Neural cell (in vitro differentiated cells): Measurements from ENCODE around the gene SACS. TPM values are rescaled to one million over a fixed set of nuclear protein-coding genes. Genes with fewer than 3 reads are reported as not detected.

Experiments
- H2AFZ ChIP-seq: fragments of 200-600, 300-800 bp; sonication (generic), shearing (Covaris generic); 2 replicates; pipeline ENCODE4 v1.6.0; 2014; ENCODE audit warnings: low read depth, mild to moderate bottlenecking, antibody characterized with exemption, low read length, moderate library complexity
- H3F3A ChIP-seq: fragments of 200-600 bp; shearing (Covaris generic); 2 replicates; pipeline ENCODE4 v1.6.1; 2016; ENCODE audit warnings: mild to moderate bottlenecking, moderate library complexity, mixed read lengths, antibody characterized with exemption, low read length; ENCODE audit not compliant: insufficient read depth, poor library complexity, severe bottlenecking
- H3K27ac ChIP-seq: fragments of 200-600, 300-800 bp; sonication (generic), shearing (Covaris generic); 2 replicates; pipeline ENCODE4 v1.5.1; 2014; ENCODE audit warnings: mild to moderate bottlenecking, low read length, moderate library complexity
- H3K27me3 ChIP-seq: fragments of 300-800, 200-600 bp; sonication (generic), shearing (Covaris generic); 2 replicates; pipeline ENCODE4 v1.6.0; 2014; ENCODE audit warnings: mild to moderate bottlenecking, low read depth, low read length, moderate library complexity; ENCODE audit not compliant: insufficient read depth
- H3K36me3 ChIP-seq: fragments of 300-800, 200-600 bp; sonication (generic), shearing (Covaris generic); 2 replicates; pipeline ENCODE4 v1.5.1; 2014; ENCODE audit warnings: mild to moderate bottlenecking, antibody characterized with exemption, low read length, moderate library complexity; ENCODE audit not compliant: insufficient read depth
- H3K4me2 ChIP-seq: fragments of 300-800, 200-600 bp; sonication (generic), shearing (Covaris generic); 2 replicates; pipeline ENCODE4 v1.6.0; 2014; ENCODE audit warnings: mild to moderate bottlenecking, low read length
- H3K4me3 ChIP-seq: fragments of 300-800, 200-600 bp; sonication (generic), shearing (Covaris generic); 2 replicates; pipeline ENCODE4 v1.5.1; 2014; ENCODE audit warnings: mild to moderate bottlenecking, low read length, moderate library complexity
- H3K79me2 ChIP-seq: fragments of 200-600 bp; shearing (Covaris generic); replicated peaks from 2 replicates; pipeline ENCODE4 v1.6.0; 2014; ENCODE audit warnings: mild to moderate bottlenecking, low read length, moderate library complexity; ENCODE audit not compliant: insufficient read depth
- H3K9ac ChIP-seq: fragments of 300-800, 200-600 bp; sonication (generic), shearing (Covaris generic); 2 replicates; pipeline ENCODE4 v1.6.1; 2016; ENCODE audit warnings: mild to moderate bottlenecking, low read length, mixed read lengths
- H3K9me2 ChIP-seq: fragments of 200-600 bp; shearing (Covaris generic); 2 replicates; pipeline ENCODE4 v1.6.1; 2016; ENCODE audit warnings: mild to moderate bottlenecking, low read length, mixed read lengths; ENCODE audit not compliant: insufficient read depth
- H3K9me3 ChIP-seq: fragments of 200-600, 300-800 bp; sonication (generic), shearing (Covaris generic); 2 replicates; pipeline ENCODE4 v1.6.1; 2016; ENCODE audit warnings: mild to moderate bottlenecking, mixed run types, low read length, moderate library complexity, mixed read lengths
- H4K20me1 ChIP-seq: fragments of 200-600 bp; shearing (Covaris generic); 2 replicates; pipeline ENCODE4 v1.6.1; 2016; ENCODE audit warnings: mild to moderate bottlenecking, mixed run types; ENCODE audit not compliant: insufficient read depth
- CTCF ChIP-seq: fragments of 450-650 bp; IDR thresholded peaks from 2 replicates; pipeline ENCODE4 v1.5.1; 2014; ENCODE audit warnings: antibody characterized with exemption, mild to moderate bottlenecking, moderate library complexity; ENCODE audit not compliant: poor library complexity, severe bottlenecking
- EP300 ChIP-seq: fragments of 450-650 bp; conservative IDR thresholded peaks from 2 replicates; pipeline ENCODE4 v1.6.1; 2014; ENCODE audit warnings: antibody characterized with exemption, mild to moderate bottlenecking, moderate library complexity; ENCODE audit not compliant: poor library complexity, severe bottlenecking
- EZH2 ChIP-seq: fragments of 200-600, 300-800 bp; shearing (Covaris generic), sonication (generic); IDR thresholded peaks from 2 replicates; pipeline ENCODE4 v1.6.1; 2014; ENCODE audit warnings: antibody characterized with exemption, low read length, borderline replicate concordance, mild to moderate bottlenecking; ENCODE audit not compliant: insufficient read depth, poor library complexity, severe bottlenecking
- MXI1 ChIP-seq: fragments of 450-650 bp; conservative IDR thresholded peaks from 2 replicates; pipeline ENCODE4 v1.6.1; 2014; ENCODE audit warnings: antibody characterized with exemption, mild to moderate bottlenecking; ENCODE audit not compliant: poor library complexity, severe bottlenecking
- POLR2AphosphoS5 ChIP-seq: IDR thresholded peaks from 2 replicates; pipeline ENCODE4 v1.6.1; 2012
- RAD21 ChIP-seq: fragments of 450-650 bp; conservative IDR thresholded peaks from 2 replicates; pipeline ENCODE4 v1.6.1; 2014; ENCODE audit warnings: antibody characterized with exemption, mild to moderate bottlenecking, moderate library complexity
- REST ChIP-seq: IDR thresholded peaks from 2 replicates; pipeline ENCODE4 v1.6.1; 2012; ENCODE audit warnings: borderline replicate concordance
- SMC3 ChIP-seq: fragments of 450-650 bp; conservative IDR thresholded peaks from 2 replicates; pipeline ENCODE4 v1.6.1; 2014; ENCODE audit warnings: antibody characterized with exemption, mild to moderate bottlenecking, moderate library complexity; ENCODE audit not compliant: poor library complexity
- TAF1 ChIP-seq: IDR thresholded peaks from 2 replicates; pipeline ENCODE4 v1.6.1; 2012; ENCODE audit warnings: low read depth
- polyA plus RNA-seq: library from polyadenylated mRNA; depleted of rRNA; stranded (reverse); fragments of >200 nt; gene quantifications from 2 replicates; pipeline ENCODE4 v1.2.3, GENCODE V29; 2014

Gene SACS
- polyA plus RNA-seq, 1 donor from 2014 or later, result 24.1 TPM

GRCh38 chr13:23385931-23386330 lies 47.6 kb downstream of the SACS start:
- no peak overlapping the region for H3K4me3 ChIP-seq
- no peaks in the 10 kb centered on the region for H3K9me2 ChIP-seq
- no peak overlapping the region for H3K27ac ChIP-seq
- peaks cover 10% of the 10 kb centered on the region for H3K79me2 ChIP-seq
- no peaks in the 10 kb centered on the region for H3K36me3 ChIP-seq
- no peak overlapping the region for H3K4me2 ChIP-seq
- H3K27me3 ChIP-seq, result no peaks in the 10 kb centered on the region
- no peak overlapping the region for H2AFZ ChIP-seq
- H3F3A ChIP-seq, result no peaks in the 10 kb centered on the region
- no peaks in the 10 kb centered on the region for H4K20me1 ChIP-seq
- no peak overlapping the region for H3K9ac ChIP-seq
- TF ChIP-seq POLR2AphosphoS5, result no peak
- no peak for TF ChIP-seq TAF1
- TF ChIP-seq EZH2, result no peak
- TF ChIP-seq REST, result no peak
- TF ChIP-seq MXI1, result no peak
- no peak for TF ChIP-seq CTCF
- no peak for TF ChIP-seq RAD21
- no peak for TF ChIP-seq SMC3
- no peak for TF ChIP-seq EP300
- H3K9me3 ChIP-seq, result no peaks in the 10 kb centered on the region

GRCh38 chr13:23384111-23384510 lies 49.4 kb downstream of the SACS start:
- no peak overlapping the region for H2AFZ ChIP-seq
- no peak overlapping the region for H3K9ac ChIP-seq
- H4K20me1 ChIP-seq, result no peaks in the 10 kb centered on the region
- H3K36me3 ChIP-seq, result no peaks in the 10 kb centered on the region
- no peak for TF ChIP-seq REST
- TF ChIP-seq RAD21, result no peak
- no peak for TF ChIP-seq SMC3
- TF ChIP-seq CTCF, result no peak
- no peak for TF ChIP-seq MXI1
- TF ChIP-seq EZH2, result no peak
- no peak for TF ChIP-seq EP300
- TF ChIP-seq POLR2AphosphoS5, result no peak
- no peak for TF ChIP-seq TAF1
- peaks cover 10% of the 10 kb centered on the region for H3K79me2 ChIP-seq
- H3F3A ChIP-seq, result no peaks in the 10 kb centered on the region
- H3K4me2 ChIP-seq, result no peak overlapping the region
- no peak overlapping the region for H3K4me3 ChIP-seq
- no peaks in the 10 kb centered on the region for H3K9me2 ChIP-seq
- no peak overlapping the region for H3K27ac ChIP-seq
- no peaks in the 10 kb centered on the region for H3K9me3 ChIP-seq
- no peaks in the 10 kb centered on the region for H3K27me3 ChIP-seq
